Right lobe of liver (tissue), 4 donors: ENCODE measurements around the gene TST.

Source experiments
- CTCF ChIP-seq, 4 donors: fragments of 200-600 bp in 3 of 4; fragments of 450-650 bp in 1 of 4; IDR thresholded peaks; one replicate each; pipeline versions ENCODE4 v1.5.1 to v1.8.0; 2016 to 2022; ENCODE audit warnings: antibody characterized with exemption in 4 of 4, mild to moderate bottlenecking in 2 of 4
- POLR2A ChIP-seq: fragments of 450-650 bp; IDR thresholded peaks from one replicate; pipeline ENCODE4 v1.6.1; 2017; ENCODE audit warnings: antibody characterized with exemption, mild to moderate bottlenecking
- donor health status: DM: no; HTN: no; CAD: no.
- donor health status: DM: no; HTN: no; CAD: no.
- donor health status: DM: no; HTN: yes; CAD: no.

- TF ChIP-seq CTCF (IDR thresholded peaks at IDR 0.05) (no peak), POLR2A (no peak)
Measured at GRCh38 chr22:37018815-37019308, 385 bp downstream of the TST start.
